Parathyroid adenoma (tissue), 2 donors: ENCODE data around the gene LGI2.

Source experiments
- H2AFZ ChIP-seq: fragments of 300-600 bp; sonication (generic); one replicate; pipeline ENCODE4 v1.7.0; 2017; ENCODE audit warnings: antibody characterized with exemption, mild to moderate bottlenecking
- H3K27ac ChIP-seq: fragments of 300-600 bp; sonication (generic); one replicate; pipeline ENCODE4 v1.7.0; 2017
- H3K27me3 ChIP-seq: fragments of 300-600 bp; sonication (generic); one replicate; pipeline ENCODE4 v1.7.0; 2017; ENCODE audit warnings: low read length; ENCODE audit not compliant: control insufficient read depth, insufficient read depth
- H3K36me3 ChIP-seq: fragments of 300-600 bp; sonication (generic); one replicate; pipeline ENCODE4 v1.7.0; 2017; ENCODE audit warnings: low read length; ENCODE audit not compliant: control insufficient read depth, insufficient read depth
- H3K4me1 ChIP-seq: fragments of 300-600 bp; sonication (generic); one replicate; pipeline ENCODE4 v1.7.0; 2017; ENCODE audit warnings: control low read depth
- H3K4me2 ChIP-seq: fragments of 300-600 bp; sonication (generic); one replicate; pipeline ENCODE4 v1.7.0; 2017; ENCODE audit warnings: low read length
- H3K4me3 ChIP-seq: fragments of 300-600 bp; sonication (generic); one replicate; pipeline ENCODE4 v1.7.0; 2017; ENCODE audit warnings: low read depth, low read length
- H3K79me2 ChIP-seq: fragments of 300-600 bp; sonication (generic); one replicate; pipeline ENCODE4 v1.7.0; 2017; ENCODE audit warnings: control low read depth
- H3K9ac ChIP-seq: fragments of 300-600 bp; sonication (generic); one replicate; pipeline ENCODE4 v1.7.0; 2017; ENCODE audit warnings: mild to moderate bottlenecking
- H3K9me3 ChIP-seq: fragments of 300-600 bp; sonication (generic); one replicate; pipeline ENCODE4 v1.7.0; 2017; ENCODE audit warnings: low read length; ENCODE audit not compliant: control insufficient read depth
- CTCF ChIP-seq: fragments of 300-600 bp; sonication (generic); IDR thresholded peaks from one replicate; pipeline ENCODE4 v1.7.0; 2017; ENCODE audit warnings: antibody characterized with exemption, mild to moderate bottlenecking
- donor health status: primary hyperparathyroidism.

LGI2 gene

DNA sequence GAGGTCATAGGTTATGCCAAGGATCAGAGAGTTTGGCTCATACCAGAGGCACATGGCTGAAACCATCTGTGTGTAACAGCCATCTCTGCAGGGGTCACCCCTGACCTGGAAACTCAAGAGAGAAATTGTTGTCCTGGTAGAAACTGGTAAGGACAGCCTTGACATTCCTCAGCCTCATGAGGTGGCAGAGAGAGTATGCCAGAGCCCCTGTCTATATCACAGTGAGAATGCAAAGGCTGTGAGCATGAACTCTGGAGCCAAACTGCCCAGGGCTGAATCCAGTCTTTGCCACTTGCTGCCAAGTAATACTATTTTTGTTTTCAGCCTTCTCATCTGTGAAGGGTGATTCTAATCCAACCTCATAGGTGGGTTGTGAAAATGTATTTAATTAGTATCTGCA is 80.8 kb downstream of the LGI2 start:
- Histone ChIP-seq H3K27me3 (no peaks in the 10 kb centered on the region), H3K4me2 (no peak overlapping the region), H3K27ac (no peak overlapping the region), H3K9me3 (no peaks in the 10 kb centered on the region), H3K4me3 (no peak overlapping the region), H3K36me3 (no peaks in the 10 kb centered on the region), H3K79me2 (no peaks in the 10 kb centered on the region), H2AFZ (no peak overlapping the region), H3K9ac (no peak overlapping the region), H3K4me1 (no peaks in the 10 kb centered on the region)
- no peak for TF ChIP-seq CTCF
